SH-SY5Y (cell line): ENCODE results near the gene SLC25A21.

Source experiments
- GATA2 ChIP-seq: IDR thresholded peaks from 2 replicates; pipeline ENCODE4 v1.6.1; 2011; ENCODE audit warnings: mild to moderate bottlenecking, low read depth, low read length
- GATA3 ChIP-seq: IDR thresholded peaks from 2 replicates; pipeline ENCODE4 v1.6.1; 2011; ENCODE audit warnings: low read depth, mild to moderate bottlenecking, low read length, moderate library complexity

Gene SLC25A21

DNA sequence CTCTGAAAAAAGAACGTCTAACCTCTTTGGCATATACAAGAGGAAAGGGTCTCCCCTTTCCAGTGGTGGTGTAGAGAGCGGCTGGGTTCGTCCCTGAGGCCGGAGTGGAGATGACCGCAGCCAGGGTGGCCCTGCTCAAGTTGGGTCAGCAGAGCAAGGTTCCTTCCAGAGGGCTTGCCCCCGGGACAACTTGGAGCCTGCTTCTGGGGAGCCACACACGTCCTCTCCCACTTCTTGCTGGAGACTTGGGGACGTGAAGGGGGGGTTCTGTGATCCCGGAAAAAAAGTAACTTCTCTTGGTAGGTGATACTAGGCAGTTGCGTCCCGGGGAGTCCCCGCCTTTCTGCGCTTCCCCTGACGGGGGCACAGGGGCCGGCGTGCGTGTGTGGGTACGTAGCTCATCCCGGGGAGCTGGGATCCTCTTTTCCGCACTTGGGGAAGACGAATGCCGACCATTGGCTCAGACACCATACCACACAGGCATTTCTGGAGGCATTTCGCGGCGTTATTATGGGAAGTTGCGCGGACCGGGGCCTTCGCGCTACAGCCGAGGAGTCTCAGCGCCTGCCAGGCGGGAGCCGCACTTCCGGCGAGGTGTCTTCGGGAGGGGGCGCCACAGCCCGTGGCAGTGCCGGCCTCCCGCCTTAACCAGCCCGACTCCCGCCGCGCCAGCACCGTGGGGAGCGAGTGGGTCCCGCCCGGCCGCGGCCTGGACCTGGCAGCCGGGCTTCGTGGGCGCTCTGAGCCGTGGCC lies 525.6 kb downstream of the SLC25A21 start:
- TF ChIP-seq GATA3: no peak

GRCh38 chr14:36633580-36633979 lies 538.8 kb downstream of the SLC25A21 start:
- TF ChIP-seq GATA3 (no peak), GATA2 (no peak)
